A549 (cell line): ENCODE measurements around the gene TFF2. TPM values are rescaled to one million over a fixed set of nuclear protein-coding genes. Genes with fewer than 3 reads are reported as not detected.

ENCODE experiments used
- ATAC-seq, 2 experiments: fragments of 200-7000 bp in 1 of 2; fragments of >200 bp in 1 of 2; cut with Nextera tagmentation in 1 of 2; cut with Tn5 transposase in 1 of 2; 3 replicates each; pipeline versions ENCODE4 v1.8.0 to v1.9.1; 2018 to 2020; ENCODE audit warnings: mild to moderate bottlenecking in 1 of 2, moderate library complexity in 1 of 2
- CTCF ChIA-PET: fragments of 300-600 bp; sonication (Branson Sonifier 250); formaldehyde crosslinking; extraction: SDS; loops from one replicate; lab custom pipeline; 2021; ENCODE audit warnings: antibody characterized with exemption, inconsistent platforms; lab: Yijun Ruan, JAX
- POLR2A ChIA-PET: fragments of 350-600 bp; formaldehyde crosslinking; extraction: SDS; loops from one replicate; lab custom pipeline; 2021; ENCODE audit warnings: antibody characterized with exemption, inconsistent platforms; lab: Yijun Ruan, JAX
- DNase-seq, 2 experiments: peaks; one replicate each; pipeline versions ENCODE4 v3.0.0 to v3.0.0-alpha.2; 2011 to 2016; ENCODE audit warnings: low read depth in 1 of 2, low spot score in 1 of 2
- FAIRE-seq: peaks from 2 replicates; lab custom pipeline; 2011; peaks lifted over from hg19 to GRCh38; lab: Jason Lieb, UNC
- H3K27ac ChIP-seq, 2 experiments: fragments of >200 bp; sonication (Bioruptor Twin); formaldehyde crosslinking; 3 replicates each; pipeline ENCODE4 v1.5.1; 2016 to 2017
- H3K4me1 ChIP-seq: fragments of >200 bp; sonication (Bioruptor Twin); formaldehyde crosslinking; 3 replicates; pipeline ENCODE4 v1.6.1; 2016
- H3K4me2 ChIP-seq: fragments of >200 bp; sonication (Bioruptor Twin); formaldehyde crosslinking; 3 replicates; pipeline ENCODE4 v1.6.1; 2016
- H3K4me3 ChIP-seq: fragments of >200 bp; sonication (Bioruptor Twin); formaldehyde crosslinking; 3 replicates; pipeline ENCODE4 v1.5.1; 2016
- H3K9me3 ChIP-seq: fragments of >200 bp; sonication (Bioruptor Twin); formaldehyde crosslinking; 3 replicates; pipeline ENCODE4 v1.6.1; 2016
- BCL3 ChIP-seq: fragments of >200 bp; sonication (Bioruptor Twin); formaldehyde crosslinking; IDR thresholded peaks from 3 replicates; pipeline ENCODE4 v1.6.1; 2016
- CTCF ChIP-seq: fragments of >200 bp; sonication (Bioruptor Twin); formaldehyde crosslinking; IDR thresholded peaks from 3 replicates; pipeline ENCODE4 v1.5.1; 2016
- EHF ChIP-seq: fragments of 250-450 bp; sonication (Bioruptor Pico); IDR thresholded peaks from 2 replicates; pipeline ENCODE4 v1.5.0; 2020; ENCODE audit warnings: mild to moderate bottlenecking
- EHMT2 ChIP-seq: fragments of 200-600 bp; sonication (generic); IDR thresholded peaks from 2 replicates; pipeline ENCODE4 v1.6.1; 2016; ENCODE audit warnings: antibody characterized with exemption, low read depth, mild to moderate bottlenecking, moderate library complexity
- ESRRA ChIP-seq: fragments of 150-350 bp; IDR thresholded peaks from 2 replicates; pipeline ENCODE4 v1.6.1; 2014; ENCODE audit warnings: mild to moderate bottlenecking, low read length, borderline replicate concordance
- FOSL2 ChIP-seq, 2 experiments: fragments of 450-650 bp in 1 of 2; fragments of >200 bp in 1 of 2; sonication (Bioruptor Twin) in 1 of 2; formaldehyde crosslinking; IDR thresholded peaks; 2 replicates each; pipeline versions ENCODE4 v1.5.0 to v1.6.1; 2016 to 2020; ENCODE audit warnings: mild to moderate bottlenecking in 1 of 2, moderate library complexity in 1 of 2
- FOXS1 ChIP-seq: fragments of 250-450 bp; sonication (Bioruptor Pico); IDR thresholded peaks from 2 replicates; pipeline ENCODE4 v1.5.0; 2020; ENCODE audit warnings: mild to moderate bottlenecking, moderate library complexity
- HES2 ChIP-seq: fragments of >200 bp; sonication (Bioruptor Twin); formaldehyde crosslinking; IDR thresholded peaks from 2 replicates; pipeline ENCODE4 v1.6.1; 2016
- HOXB5 ChIP-seq: fragments of 250-450 bp; sonication (Bioruptor Pico); IDR thresholded peaks from 2 replicates; pipeline ENCODE4 v1.5.0; 2020; ENCODE audit warnings: mild to moderate bottlenecking, moderate library complexity
- KDM1A ChIP-seq: fragments of 200-600 bp; sonication (generic); IDR thresholded peaks from 2 replicates; pipeline ENCODE4 v1.6.1; 2016; ENCODE audit warnings: low read depth, mild to moderate bottlenecking
- MAFK ChIP-seq: fragments of 450-650 bp; IDR thresholded peaks from 2 replicates; pipeline ENCODE4 v1.6.1; 2014; ENCODE audit not compliant: partially characterized antibody
- MAX ChIP-seq: IDR thresholded peaks from 2 replicates; pipeline ENCODE4 v1.6.1; 2012
- MAZ ChIP-seq: fragments of 150-350 bp; IDR thresholded peaks from 2 replicates; pipeline ENCODE4 v1.6.1; 2014; ENCODE audit warnings: antibody characterized with exemption, low read depth, low read length, borderline replicate concordance
- PHF8 ChIP-seq: fragments of 200-600 bp; sonication (generic); IDR thresholded peaks from 2 replicates; pipeline ENCODE4 v1.6.1; 2016; ENCODE audit warnings: low read depth, mild to moderate bottlenecking, antibody characterized with exemption, moderate library complexity, borderline replicate concordance
- RARB ChIP-seq: fragments of 250-450 bp; sonication (Bioruptor Pico); IDR thresholded peaks from 2 replicates; pipeline ENCODE4 v1.8.0; 2021; ENCODE audit warnings: mild to moderate bottlenecking, moderate library complexity
- RCOR1 ChIP-seq: fragments of 150-350 bp; IDR thresholded peaks from 2 replicates; pipeline ENCODE4 v1.6.1; 2014; ENCODE audit warnings: antibody characterized with exemption, low read length, low read depth
- RFX5 ChIP-seq: fragments of 450-650 bp; IDR thresholded peaks from 2 replicates; pipeline ENCODE4 v1.7.1; 2014; ENCODE audit warnings: antibody characterized with exemption, mild to moderate bottlenecking, moderate library complexity
- SMC3 ChIP-seq: fragments of >200 bp; sonication (Bioruptor Twin); formaldehyde crosslinking; IDR thresholded peaks from 3 replicates; pipeline ENCODE4 v1.6.1; 2018; ENCODE audit warnings: inconsistent platforms
- ZFP36 ChIP-seq: fragments of 450-650 bp; IDR thresholded peaks from 2 replicates; pipeline ENCODE4 v1.6.1; 2014; ENCODE audit warnings: borderline replicate concordance; ENCODE audit not compliant: partially characterized antibody
- ZSCAN20 ChIP-seq: fragments of 250-450 bp; sonication (Bioruptor Pico); IDR thresholded peaks from 2 replicates; pipeline ENCODE4 v1.8.0; 2022; ENCODE audit warnings: mild to moderate bottlenecking, moderate library complexity
- WGBS: methylation state at CpG from one replicate; pipeline ENCODE4 v1.1.6; 2017; ENCODE audit errors: missing lambda C conversion rate; 5-methylcytosine and 5-hydroxymethylcytosine counted together
- polyA plus RNA-seq, 4 experiments: library from polyadenylated mRNA; depleted of rRNA in 3 of 4; stranded (reverse); fragments of >200 nt; fragmentation: RNase III in 1 of 4; extraction: RNeasy Plus Mini Kit Qiagen cat#74134 plus additional on column Dnase treatment in 1 of 4; gene quantifications; 2 replicates in 3 of 4; 3 replicates in 1 of 4; pipeline ENCODE4 v1.2.3, GENCODE V29; 2011 to 2017

TFF2 gene
- polyA plus RNA-seq, 2 of the 4 experiments (the other 2 are of a cell fraction), result not detected

- Histone ChIP-seq H3K4me1 (no peaks in the 10 kb centered on the region), H3K27ac (no peak overlapping the region), H3K4me2 (no peak overlapping the region), H3K9me3 (no peaks in the 10 kb centered on the region), H3K4me3 (no peak overlapping the region)
- ATAC-seq, result no peak
- WGBS, result 73% methylated on average over 14 of the region's 14 CpGs
- DNase-seq, result no peak
- FAIRE-seq, result no peak
- TF ChIP-seq EHF (CRISPR knock-in tag), result no peak
- no peak for TF ChIP-seq ZFP36
- TF ChIP-seq FOXS1 (CRISPR knock-in tag), result no peak
- no peak for TF ChIP-seq BCL3
- TF ChIP-seq HOXB5 (CRISPR knock-in tag), result no peak
- no peak for TF ChIP-seq HES2
- no peak for TF ChIP-seq ZSCAN20
- TF ChIP-seq FOSL2 (IDR thresholded peaks at IDR 0.05), result no peak
- no peak for TF ChIP-seq FOSL2 (CRISPR knock-in tag; IDR thresholded peaks at IDR 0.05)
- no peak for TF ChIP-seq CTCF
- TF ChIP-seq RCOR1, result no peak
- TF ChIP-seq PHF8, result no peak
- no peak for TF ChIP-seq KDM1A
- no peak for TF ChIP-seq MAFK
- no peak for TF ChIP-seq RFX5
- no peak for TF ChIP-seq EHMT2
- no peak for TF ChIP-seq ESRRA
- TF ChIP-seq SMC3, result no peak
- TF ChIP-seq MAX, result no peak
- ChIA-PET CTCF (interaction anchor here (1.1 to 1.2 kb wide), 2 partner anchors 16 to 89 kb away, joined by 4 to 7 read pairs; no protein-coding TSS in a partner anchor), POLR2A (no interaction called here)
These were observed 47.1 kb upstream of the TFF2 start for GRCh38 chr21:42397746-42398394.

GRCh38 chr21:42396799-42397745 lies 46.3 kb upstream of the TFF2 start:
- no peak for DNase-seq
- no peak overlapping the region for H3K4me2 ChIP-seq
- FAIRE-seq, result no peak
- POLR2A ChIA-PET, result no interaction called here
- ATAC-seq, result no peak
- no peak overlapping the region for H3K27ac ChIP-seq
- CTCF ChIA-PET, result interaction anchor here (0.7 kb wide), 1 partner anchor 15 kb away, joined by 3 read pairs; no protein-coding TSS in a partner anchor
- no peaks in the 10 kb centered on the region for H3K9me3 ChIP-seq
- no peaks in the 10 kb centered on the region for H3K4me1 ChIP-seq
- TF ChIP-seq EHF (CRISPR knock-in tag), result no peak
- TF ChIP-seq FOSL2 (IDR thresholded peaks at IDR 0.05), result no peak
- TF ChIP-seq FOSL2 (CRISPR knock-in tag; IDR thresholded peaks at IDR 0.05), result no peak
- TF ChIP-seq RARB (CRISPR knock-in tag), result no peak
- TF ChIP-seq ESRRA, result no peak
- no peak for TF ChIP-seq HES2
- no peak for TF ChIP-seq MAZ
- TF ChIP-seq, all 56 proteins: peak for 0
- 85% methylated on average over 19 of the region's 19 CpGs for WGBS
- H3K4me3 ChIP-seq, result no peak overlapping the region
